SK-N-SH (cell line): ENCODE measurements around the gene MLIP.

Experiments used
- CHD2 ChIP-seq: fragments of 150-350 bp; IDR thresholded peaks from 2 replicates; pipeline ENCODE4 v1.6.1; 2018; ENCODE audit warnings: low read length; ENCODE audit not compliant: partially characterized antibody
- FOXJ3 ChIP-seq: sonication (generic); formaldehyde crosslinking; IDR thresholded peaks from 2 replicates; pipeline ENCODE4 v1.5.1; 2020; ENCODE audit warnings: mild to moderate bottlenecking, missing genetic modification reagents
- FOXM1 ChIP-seq: IDR thresholded peaks from 2 replicates; pipeline ENCODE4 v1.4.0; 2012; ENCODE audit warnings: low read depth, mild to moderate bottlenecking
- GATA2 ChIP-seq: sonication (generic); formaldehyde crosslinking; IDR thresholded peaks from 2 replicates; pipeline ENCODE4 v1.5.0; 2020; ENCODE audit warnings: mild to moderate bottlenecking, missing genetic modification reagents
- RAD21 ChIP-seq: IDR thresholded peaks from 2 replicates; pipeline ENCODE4 v1.6.1; 2012; ENCODE audit warnings: mild to moderate bottlenecking, low read length
- RFX5 ChIP-seq: IDR thresholded peaks from 2 replicates; pipeline ENCODE4 v1.6.1; 2012; ENCODE audit warnings: mild to moderate bottlenecking, improper control_type of control experiment, low read length
- TAF1 ChIP-seq: IDR thresholded peaks from 2 replicates; pipeline ENCODE4 v1.6.1; 2012; ENCODE audit warnings: low read depth, mild to moderate bottlenecking, low read length, moderate library complexity, borderline replicate concordance
- TCF12 ChIP-seq: IDR thresholded peaks from 2 replicates; pipeline ENCODE4 v1.4.0; 2012
- YY1 ChIP-seq: IDR thresholded peaks from 2 replicates; pipeline ENCODE4 v1.4.0; 2012; ENCODE audit warnings: low read depth, mild to moderate bottlenecking
- TF ChIP-seq, protein P1 (sequence below): IDR thresholded peaks from 2 replicates; pipeline ENCODE4 v1.6.1; 2012; ENCODE audit warnings: mild to moderate bottlenecking, low read depth, low read length, moderate library complexity
- TF ChIP-seq, protein P2 (sequence below): fragments of 200-600 bp; sonication (generic); IDR thresholded peaks from 2 replicates; pipeline ENCODE4 v1.6.1; 2017; ENCODE audit warnings: antibody characterized with exemption, mild to moderate bottlenecking, moderate library complexity

DNA sequence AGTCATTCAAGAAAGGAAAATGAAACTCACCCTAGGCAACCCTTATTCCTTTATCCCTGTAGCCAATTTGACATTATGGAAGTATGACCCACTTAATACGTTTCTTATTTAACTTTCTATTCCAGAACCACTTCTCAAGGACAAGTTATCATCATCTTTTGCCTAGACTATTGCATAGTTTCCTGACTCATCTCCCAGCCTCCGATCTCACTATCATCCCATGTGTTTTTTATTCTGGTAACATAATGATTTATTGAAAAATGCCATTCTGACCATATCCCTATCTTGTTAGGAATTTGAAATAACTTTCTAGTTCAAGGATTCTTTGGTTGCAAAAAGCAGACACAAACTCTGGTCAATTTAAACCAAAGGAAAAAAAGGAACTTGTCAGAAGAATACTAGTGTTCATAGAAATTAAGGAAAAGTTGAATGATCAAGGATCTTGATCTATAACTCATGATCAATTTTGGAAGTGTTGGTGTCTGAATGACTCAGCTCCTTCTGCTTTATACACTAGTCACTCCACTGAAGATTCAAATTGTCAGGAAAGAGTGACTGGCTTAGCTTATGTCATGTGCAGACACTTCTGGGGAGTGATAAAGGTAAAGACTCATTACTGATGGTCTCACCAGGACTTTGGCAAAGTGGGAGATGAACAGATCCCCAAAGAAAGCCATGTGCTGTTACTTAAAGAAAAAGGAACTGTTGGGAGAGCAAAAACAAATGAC lies 188.5 kb downstream of the MLIP start:
- TF ChIP-seq, protein P1, sequence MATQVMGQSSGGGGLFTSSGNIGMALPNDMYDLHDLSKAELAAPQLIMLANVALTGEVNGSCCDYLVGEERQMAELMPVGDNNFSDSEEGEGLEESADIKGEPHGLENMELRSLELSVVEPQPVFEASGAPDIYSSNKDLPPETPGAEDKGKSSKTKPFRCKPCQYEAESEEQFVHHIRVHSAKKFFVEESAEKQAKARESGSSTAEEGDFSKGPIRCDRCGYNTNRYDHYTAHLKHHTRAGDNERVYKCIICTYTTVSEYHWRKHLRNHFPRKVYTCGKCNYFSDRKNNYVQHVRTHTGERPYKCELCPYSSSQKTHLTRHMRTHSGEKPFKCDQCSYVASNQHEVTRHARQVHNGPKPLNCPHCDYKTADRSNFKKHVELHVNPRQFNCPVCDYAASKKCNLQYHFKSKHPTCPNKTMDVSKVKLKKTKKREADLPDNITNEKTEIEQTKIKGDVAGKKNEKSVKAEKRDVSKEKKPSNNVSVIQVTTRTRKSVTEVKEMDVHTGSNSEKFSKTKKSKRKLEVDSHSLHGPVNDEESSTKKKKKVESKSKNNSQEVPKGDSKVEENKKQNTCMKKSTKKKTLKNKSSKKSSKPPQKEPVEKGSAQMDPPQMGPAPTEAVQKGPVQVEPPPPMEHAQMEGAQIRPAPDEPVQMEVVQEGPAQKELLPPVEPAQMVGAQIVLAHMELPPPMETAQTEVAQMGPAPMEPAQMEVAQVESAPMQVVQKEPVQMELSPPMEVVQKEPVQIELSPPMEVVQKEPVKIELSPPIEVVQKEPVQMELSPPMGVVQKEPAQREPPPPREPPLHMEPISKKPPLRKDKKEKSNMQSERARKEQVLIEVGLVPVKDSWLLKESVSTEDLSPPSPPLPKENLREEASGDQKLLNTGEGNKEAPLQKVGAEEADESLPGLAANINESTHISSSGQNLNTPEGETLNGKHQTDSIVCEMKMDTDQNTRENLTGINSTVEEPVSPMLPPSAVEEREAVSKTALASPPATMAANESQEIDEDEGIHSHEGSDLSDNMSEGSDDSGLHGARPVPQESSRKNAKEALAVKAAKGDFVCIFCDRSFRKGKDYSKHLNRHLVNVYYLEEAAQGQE = no peak
- TF ChIP-seq CHD2 = no peak
- no peak for TF ChIP-seq RFX5
- TF ChIP-seq, protein P2, sequence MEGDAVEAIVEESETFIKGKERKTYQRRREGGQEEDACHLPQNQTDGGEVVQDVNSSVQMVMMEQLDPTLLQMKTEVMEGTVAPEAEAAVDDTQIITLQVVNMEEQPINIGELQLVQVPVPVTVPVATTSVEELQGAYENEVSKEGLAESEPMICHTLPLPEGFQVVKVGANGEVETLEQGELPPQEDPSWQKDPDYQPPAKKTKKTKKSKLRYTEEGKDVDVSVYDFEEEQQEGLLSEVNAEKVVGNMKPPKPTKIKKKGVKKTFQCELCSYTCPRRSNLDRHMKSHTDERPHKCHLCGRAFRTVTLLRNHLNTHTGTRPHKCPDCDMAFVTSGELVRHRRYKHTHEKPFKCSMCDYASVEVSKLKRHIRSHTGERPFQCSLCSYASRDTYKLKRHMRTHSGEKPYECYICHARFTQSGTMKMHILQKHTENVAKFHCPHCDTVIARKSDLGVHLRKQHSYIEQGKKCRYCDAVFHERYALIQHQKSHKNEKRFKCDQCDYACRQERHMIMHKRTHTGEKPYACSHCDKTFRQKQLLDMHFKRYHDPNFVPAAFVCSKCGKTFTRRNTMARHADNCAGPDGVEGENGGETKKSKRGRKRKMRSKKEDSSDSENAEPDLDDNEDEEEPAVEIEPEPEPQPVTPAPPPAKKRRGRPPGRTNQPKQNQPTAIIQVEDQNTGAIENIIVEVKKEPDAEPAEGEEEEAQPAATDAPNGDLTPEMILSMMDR = no peak
- no peak for TF ChIP-seq RAD21
- TF ChIP-seq FOXJ3 (CRISPR knock-in tag) = no peak
- TF ChIP-seq YY1 = no peak
- TF ChIP-seq TCF12 = peak; percentile 94
- TF ChIP-seq TAF1 = no peak
- no peak for TF ChIP-seq FOXM1
- no peak for TF ChIP-seq GATA2 (CRISPR knock-in tag)
